Immature natural killer cell (primary cell): ENCODE results near the gene E4F1. TPM values are rescaled to one million over a fixed set of nuclear protein-coding genes. Genes with fewer than 3 reads are reported as not detected.

Source experiments
- DNase-seq, 3 donors: peaks; one replicate each; pipeline ENCODE4 v3.0.0; 2022; ENCODE audit warnings: mixed read lengths in 1 of 3
- H3K27ac Mint-ChIP-seq, 6 donors: one replicate each; pipeline ENCODE4 v1.8.0; 2020; ENCODE audit warnings: mixed read lengths in 6 of 6, mild to moderate bottlenecking in 5 of 6, inconsistent platforms in 4 of 6, moderate library complexity in 3 of 6
- H3K27me3 Mint-ChIP-seq, 3 donors: one replicate each; pipeline ENCODE4 v1.8.0; 2020 to 2021; ENCODE audit warnings: low read depth in 3 of 3, mild to moderate bottlenecking in 3 of 3, mixed read lengths in 3 of 3, moderate library complexity in 3 of 3, inconsistent platforms in 1 of 3
- H3K36me3 Mint-ChIP-seq, 3 donors: one replicate each; pipeline ENCODE4 v1.8.0; 2020; ENCODE audit warnings: mixed read lengths in 3 of 3, inconsistent platforms in 2 of 3, mild to moderate bottlenecking in 2 of 3
- H3K4me1 Mint-ChIP-seq, 2 donors: one replicate each; pipeline ENCODE4 v1.8.0; 2020; ENCODE audit warnings: inconsistent platforms in 2 of 2, mild to moderate bottlenecking in 2 of 2, mixed read lengths in 2 of 2, moderate library complexity in 1 of 2
- H3K4me3 Mint-ChIP-seq, 5 donors: one replicate each; pipeline ENCODE4 v1.8.0; 2020; ENCODE audit warnings: mild to moderate bottlenecking in 5 of 5, mixed read lengths in 5 of 5, inconsistent platforms in 3 of 5, moderate library complexity in 3 of 5
- H3K9me3 Mint-ChIP-seq, 6 donors: one replicate each; pipeline ENCODE4 v1.8.0; 2020; ENCODE audit warnings: mild to moderate bottlenecking in 6 of 6, mixed read lengths in 6 of 6, inconsistent platforms in 4 of 6, moderate library complexity in 3 of 6
- polyA plus RNA-seq, 3 donors: library from polyadenylated mRNA; unstranded; fragments of 300-500 nt; fragmentation: Illumina TruSeq; gene quantifications; one replicate each; pipeline ENCODE4 v1.2.3, GENCODE V29; 2021

The E4F1 gene
- polyA plus RNA-seq, 3 donors from 2014 or later: 8.4 to 18.6 (median 10.3) TPM

DNA sequence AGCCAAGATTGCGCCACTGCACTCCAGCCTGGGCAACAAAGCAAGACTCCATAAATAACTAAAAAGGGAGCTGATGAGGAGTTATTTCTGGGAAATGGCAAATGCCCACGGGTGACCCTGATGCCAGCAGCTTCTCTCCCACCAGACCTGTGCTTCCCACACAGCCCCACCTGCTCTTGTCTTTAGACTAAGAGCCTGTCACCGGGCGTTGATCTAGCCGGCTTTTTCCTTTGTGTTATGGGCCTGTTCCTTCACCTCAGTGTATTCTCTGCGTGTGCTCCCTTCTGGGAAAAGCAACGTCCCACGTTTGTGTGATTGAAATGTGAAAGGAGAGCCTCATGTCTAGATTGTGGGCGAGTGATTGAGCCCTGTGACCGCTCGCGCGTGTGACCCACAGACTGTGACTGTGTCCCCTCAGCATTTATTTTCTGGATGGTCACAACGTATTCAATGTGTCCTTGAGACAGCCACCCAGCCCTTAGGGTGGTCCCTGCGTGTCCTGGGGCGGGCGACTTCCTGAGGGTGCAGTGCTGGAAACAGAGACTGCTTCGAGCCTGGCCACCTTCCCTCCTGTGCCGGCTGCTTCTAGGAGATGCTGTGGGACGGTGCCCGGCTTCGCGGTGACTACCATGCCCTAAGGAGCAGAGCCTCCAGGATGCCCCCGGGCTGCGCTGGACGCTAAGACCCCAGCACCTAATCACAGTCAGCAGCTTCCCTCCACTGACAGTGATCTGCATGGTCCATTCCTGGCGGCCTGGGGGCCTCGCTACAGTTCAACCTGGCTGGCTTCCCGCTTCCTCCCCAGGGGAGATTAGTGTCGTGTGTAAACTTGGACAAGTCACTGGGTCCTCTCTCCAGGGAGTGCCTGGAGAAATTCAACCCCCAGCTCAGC, 52.3 kb downstream of the E4F1 start:
- Mint-ChIP-seq H3K27me3 (peaks cover 0 to 2% (median 0%) of the 10 kb centered on the region in 3 donors), H3K36me3 (peaks cover 0 to 4% (median 3%) of the 10 kb centered on the region in 3 donors), H3K4me1 (no peaks in the 10 kb centered on the region), H3K9me3 (no peaks in the 10 kb centered on the region), H3K4me3 (no peak overlapping the region), H3K27ac (no peak overlapping the region)
- DNase-seq: no peak

DNA sequence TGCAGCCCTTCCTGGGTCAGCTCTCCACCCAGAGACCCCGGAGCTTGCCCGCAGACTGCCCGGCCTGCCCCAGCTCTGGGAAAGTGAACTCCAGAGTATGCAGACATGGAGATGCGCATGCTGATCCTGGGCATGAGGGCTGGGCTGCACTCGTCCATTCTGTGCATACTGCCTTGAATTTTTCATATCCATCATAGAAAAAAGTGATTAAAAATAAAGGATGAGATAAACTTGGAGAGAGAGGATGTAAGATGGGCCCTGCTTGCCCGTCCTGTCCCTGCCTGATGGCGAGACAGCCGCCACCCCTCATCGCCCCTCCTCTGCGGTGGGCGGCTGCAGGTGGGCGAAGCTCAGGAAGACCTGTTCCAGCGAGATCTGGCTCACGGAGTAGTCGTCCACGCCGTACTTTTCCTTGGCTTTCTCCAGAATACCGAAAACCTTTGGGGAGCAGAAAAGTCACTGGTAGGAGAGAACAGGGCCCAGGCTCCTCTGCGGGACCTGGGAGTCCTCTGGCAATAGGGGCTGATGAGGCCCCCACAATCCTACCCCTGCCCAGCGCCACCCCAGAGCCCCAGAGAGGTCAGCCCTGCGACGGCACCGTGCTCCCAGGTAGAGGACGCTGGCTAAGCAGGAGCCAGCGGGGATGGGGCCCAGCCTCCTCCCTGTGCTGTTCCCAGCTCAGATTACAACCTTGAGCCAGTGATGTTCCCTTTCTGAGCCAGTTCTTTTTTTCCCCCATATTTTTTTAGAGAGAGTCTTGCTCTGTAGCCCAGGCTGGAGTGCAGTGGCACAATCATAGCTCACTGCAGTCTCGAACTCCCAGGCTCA, 53.2 kb downstream of the E4F1 start:
- Mint-ChIP-seq H3K27ac (no peak overlapping the region), H3K27me3 (no peaks in the 10 kb centered on the region), H3K9me3 (no peaks in the 10 kb centered on the region), H3K36me3 (peaks cover 0 to 4% (median 3%) of the 10 kb centered on the region in 3 donors), H3K4me1 (no peaks in the 10 kb centered on the region), H3K4me3 (no peak overlapping the region)
- no peak for DNase-seq

DNA sequence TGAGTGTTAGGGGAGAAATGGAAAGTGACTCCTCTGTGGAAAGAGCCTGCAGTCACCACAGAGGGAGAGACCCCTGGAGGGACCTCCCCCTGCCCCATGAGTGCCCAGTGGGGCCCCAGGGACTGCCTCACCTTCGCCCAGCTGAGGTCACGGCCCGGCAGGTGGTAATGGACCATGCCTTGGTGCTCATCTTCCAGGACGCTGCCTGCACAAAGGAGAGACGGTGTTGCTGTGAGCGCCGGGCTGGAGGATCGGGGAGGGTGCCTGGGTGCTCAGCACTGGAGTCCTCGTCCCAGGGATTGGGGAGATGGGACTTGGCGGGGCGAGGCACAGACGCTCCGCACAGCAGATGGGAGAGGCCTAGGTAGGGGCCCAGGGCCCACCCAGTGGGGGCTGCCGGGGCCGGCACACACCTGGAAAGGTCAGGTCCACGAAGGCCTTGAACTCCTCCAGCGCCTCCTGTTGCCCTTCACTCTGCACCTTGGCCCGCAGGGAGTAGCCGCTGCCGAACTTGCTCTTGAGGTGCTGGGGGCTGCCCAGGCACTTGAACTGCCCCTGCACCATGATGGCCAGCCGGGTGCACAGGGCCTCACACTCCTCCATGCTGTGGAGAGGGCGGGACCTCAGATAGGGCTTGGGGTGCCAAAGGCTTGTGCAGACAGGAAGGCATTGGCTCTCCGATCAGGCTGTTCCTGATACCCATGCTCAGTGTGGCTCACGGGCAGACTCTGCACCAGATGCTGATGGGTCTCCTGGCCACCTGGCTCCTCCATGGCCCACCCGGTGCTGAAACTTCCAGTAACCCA, 54.3 kb downstream of the E4F1 start:
- no peak overlapping the region for H3K4me3 Mint-ChIP-seq
- no peaks in the 10 kb centered on the region for H3K27me3 Mint-ChIP-seq
- no peak for DNase-seq
- H3K36me3 Mint-ChIP-seq: peaks cover 0 to 4% (median 3%) of the 10 kb centered on the region in 3 donors
- no peaks in the 10 kb centered on the region for H3K9me3 Mint-ChIP-seq
- no peak overlapping the region for H3K27ac Mint-ChIP-seq
- H3K4me1 Mint-ChIP-seq: no peaks in the 10 kb centered on the region

DNA sequence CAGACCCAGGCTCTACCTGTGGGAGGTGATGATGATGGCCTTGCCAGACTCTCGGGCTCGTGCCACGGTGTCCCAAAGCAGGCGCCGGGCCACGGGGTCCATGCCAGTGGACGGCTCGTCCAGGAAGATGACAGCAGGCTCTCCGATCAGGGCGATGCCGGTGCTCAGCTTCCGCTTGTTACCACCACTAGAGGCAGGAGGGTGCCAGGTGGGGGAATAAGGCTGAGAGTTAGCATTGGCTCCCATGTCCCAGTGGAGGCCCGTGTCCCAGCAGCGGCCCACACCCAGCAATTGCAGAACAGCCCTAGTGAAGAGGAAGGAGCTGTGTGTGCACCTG, 54.8 kb downstream of the E4F1 start:
- no peak overlapping the region for H3K4me3 Mint-ChIP-seq
- DNase-seq: no peak
- no peak overlapping the region for H3K27ac Mint-ChIP-seq
- H3K27me3 Mint-ChIP-seq: no peaks in the 10 kb centered on the region
- H3K36me3 Mint-ChIP-seq: peaks cover 0 to 4% (median 3%) of the 10 kb centered on the region in 3 donors
- no peaks in the 10 kb centered on the region for H3K4me1 Mint-ChIP-seq
- H3K9me3 Mint-ChIP-seq: no peaks in the 10 kb centered on the region

DNA sequence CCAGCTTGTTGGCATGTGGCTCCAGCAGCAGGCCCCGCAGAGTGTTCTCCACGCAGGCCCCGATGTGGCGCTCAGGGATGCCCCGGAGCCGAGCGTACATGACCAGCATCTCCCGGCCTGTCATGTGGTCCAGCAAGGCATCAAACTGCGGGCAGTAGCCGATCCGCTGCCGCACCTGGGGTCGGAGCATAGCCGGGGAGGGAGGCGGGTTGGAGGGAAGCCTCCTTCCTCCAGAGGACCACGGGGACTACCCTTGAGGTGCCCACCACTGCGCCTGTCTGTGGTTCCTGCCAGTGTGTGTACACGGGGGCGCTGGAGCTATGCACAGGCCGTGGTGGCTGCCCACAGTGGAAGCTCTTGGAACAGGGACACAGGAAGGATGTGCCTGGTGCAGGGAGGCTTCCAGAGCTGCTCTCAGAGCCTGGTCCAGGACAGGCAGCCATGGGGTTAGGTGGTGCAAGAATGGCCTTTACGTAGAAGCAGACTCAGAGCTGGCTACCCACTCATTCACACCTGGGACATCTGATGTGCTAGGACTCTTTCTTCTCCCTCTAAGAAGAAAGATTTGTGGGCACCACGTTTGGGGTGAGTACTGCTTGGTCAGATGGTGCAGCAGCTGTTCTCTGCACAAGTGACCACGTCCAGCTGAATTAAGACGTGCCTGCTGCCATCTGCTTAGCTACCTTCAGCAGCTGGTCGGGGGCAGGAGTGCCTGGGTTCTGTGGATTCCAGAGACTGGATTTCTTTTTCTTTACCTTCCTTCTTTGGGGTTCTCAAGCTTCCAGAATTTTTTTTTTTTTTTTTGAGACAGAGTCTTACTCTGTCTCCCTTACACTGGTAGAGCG, 55.8 kb downstream of the E4F1 start:
- no peak overlapping the region for H3K27ac Mint-ChIP-seq
- H3K4me3 Mint-ChIP-seq: no peak overlapping the region
- peaks cover 0 to 8% (median 7%) of the 10 kb centered on the region in 3 donors for H3K36me3 Mint-ChIP-seq
- DNase-seq: no peak
- H3K27me3 Mint-ChIP-seq: no peaks in the 10 kb centered on the region
- H3K9me3 Mint-ChIP-seq: no peaks in the 10 kb centered on the region
- no peaks in the 10 kb centered on the region for H3K4me1 Mint-ChIP-seq

DNA sequence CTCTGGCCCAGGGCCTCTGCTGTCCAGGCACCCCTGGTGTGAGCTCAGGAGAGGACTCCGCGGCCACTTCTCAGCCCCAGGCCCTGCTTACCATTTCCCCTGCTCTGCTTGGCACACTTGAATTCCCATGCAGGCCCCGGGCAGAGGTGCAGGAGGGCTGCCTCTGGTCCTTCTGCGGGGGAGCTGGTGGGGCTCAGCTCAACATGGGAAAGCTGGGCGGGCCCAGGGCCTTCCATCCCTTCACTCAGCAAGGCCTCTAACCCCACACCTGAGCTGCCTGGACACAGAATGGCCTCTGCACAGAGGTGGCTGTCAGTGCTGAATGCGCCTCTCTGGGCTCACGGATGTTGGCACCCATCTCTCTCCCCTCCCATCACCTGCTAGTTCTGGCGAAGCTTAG, 57.1 kb downstream of the E4F1 start:
- H3K36me3 Mint-ChIP-seq: peaks cover 0 to 8% (median 7%) of the 10 kb centered on the region in 3 donors
- H3K9me3 Mint-ChIP-seq: no peaks in the 10 kb centered on the region
- H3K4me1 Mint-ChIP-seq: no peaks in the 10 kb centered on the region
- no peak overlapping the region for H3K4me3 Mint-ChIP-seq
- DNase-seq: no peak
- peaks cover 0 to 2% (median 0%) of the 10 kb centered on the region in 3 donors for H3K27me3 Mint-ChIP-seq
- no peak overlapping the region for H3K27ac Mint-ChIP-seq

DNA sequence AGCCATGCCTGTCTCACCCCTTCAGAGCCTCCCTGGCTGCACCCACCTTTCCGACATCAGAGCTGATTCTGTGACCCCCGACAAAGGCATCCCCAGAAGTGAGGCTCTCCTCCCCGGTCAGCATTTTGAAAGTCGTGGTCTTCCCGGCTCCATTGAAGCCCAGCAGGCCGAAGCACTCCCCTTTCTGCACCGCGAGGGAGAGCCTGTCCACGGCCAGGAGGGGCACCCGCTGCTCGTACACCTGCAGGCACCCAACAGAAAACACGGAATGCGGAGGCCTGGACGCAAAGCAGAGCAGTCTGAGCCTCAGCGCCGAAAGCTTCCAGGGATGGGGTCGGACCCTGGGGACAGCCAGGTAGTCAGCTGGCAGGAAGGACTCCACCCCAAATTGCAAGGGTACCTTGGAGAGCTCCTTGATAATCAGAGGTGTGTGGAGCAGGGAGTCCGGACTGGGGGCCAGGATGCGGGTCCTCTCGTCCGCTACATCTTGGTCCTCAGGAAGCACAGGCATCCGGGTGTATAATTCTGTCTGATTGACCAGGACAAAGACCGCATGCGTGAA, 57.7 kb downstream of the E4F1 start:
- no peak for DNase-seq
- Mint-ChIP-seq H3K36me3 (peaks cover 0 to 8% (median 7%) of the 10 kb centered on the region in 3 donors), H3K4me3 (no peak overlapping the region), H3K4me1 (no peaks in the 10 kb centered on the region), H3K9me3 (no peaks in the 10 kb centered on the region), H3K27ac (no peak overlapping the region), H3K27me3 (peaks cover 0 to 2% (median 0%) of the 10 kb centered on the region in 3 donors)

DNA sequence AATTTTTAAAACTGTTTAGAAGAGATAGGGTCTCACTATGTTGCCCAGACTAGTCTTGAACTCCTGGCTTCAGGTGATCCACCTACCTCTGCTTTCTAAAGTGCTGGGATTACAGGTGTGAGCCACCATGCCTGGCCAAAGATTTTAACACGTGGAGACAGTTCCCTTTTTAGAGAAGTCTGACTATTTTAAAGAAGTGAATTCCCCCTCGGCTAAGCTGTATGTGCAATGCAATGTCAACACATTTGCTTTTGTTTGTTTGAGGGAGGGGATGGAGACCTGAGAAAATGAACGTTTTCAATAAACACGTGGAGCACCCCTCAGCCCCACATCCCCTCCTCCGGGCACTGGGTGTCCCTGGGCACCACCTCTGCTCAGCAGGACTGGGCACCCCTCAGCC, 58.9 kb downstream of the E4F1 start:
- Mint-ChIP-seq H3K4me3 (no peak overlapping the region), H3K9me3 (no peaks in the 10 kb centered on the region), H3K27ac (no peak overlapping the region), H3K36me3 (peaks cover 0 to 8% (median 7%) of the 10 kb centered on the region in 3 donors), H3K27me3 (peaks cover 0 to 2% (median 0%) of the 10 kb centered on the region in 3 donors), H3K4me1 (no peaks in the 10 kb centered on the region)
- no peak for DNase-seq

DNA sequence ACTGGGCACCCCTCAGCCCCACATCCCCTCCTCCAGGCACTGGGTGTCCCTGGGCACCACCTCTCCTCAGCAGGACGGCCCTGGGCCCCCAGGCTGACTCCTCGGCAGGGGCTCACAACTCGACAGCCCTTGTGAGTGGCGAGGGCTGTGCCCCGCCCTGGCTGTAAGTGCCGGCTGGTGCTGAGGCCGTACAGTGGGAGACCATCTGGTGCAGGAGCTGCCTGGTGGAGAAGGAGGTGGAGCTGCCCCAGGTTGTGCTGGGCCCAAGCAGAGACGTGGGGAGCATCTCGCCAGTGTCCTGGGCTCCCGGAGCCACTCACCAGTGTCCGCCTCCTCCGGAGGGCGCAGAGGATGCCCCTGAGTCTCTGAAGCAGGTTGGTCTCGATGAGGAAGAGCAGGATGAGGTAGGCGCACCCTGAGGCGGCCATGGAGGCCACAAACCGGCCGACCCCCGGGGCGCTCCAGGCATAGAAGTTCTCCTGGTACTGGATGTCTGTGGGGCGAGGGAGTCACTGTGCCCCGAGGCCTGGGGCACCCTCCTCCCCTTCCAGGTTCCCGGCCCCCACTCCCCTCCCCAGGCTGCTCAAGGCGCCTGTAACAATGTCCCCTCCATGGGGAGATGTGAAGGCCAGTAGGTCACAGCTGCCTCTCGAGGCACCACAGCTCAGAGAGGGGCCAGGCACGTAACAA, 59.6 kb downstream of the E4F1 start:
- H3K27me3 Mint-ChIP-seq: peaks cover 0 to 3% (median 0%) of the 10 kb centered on the region in 3 donors
- no peak overlapping the region for H3K4me3 Mint-ChIP-seq
- no peak for DNase-seq
- peaks cover 0 to 8% (median 7%) of the 10 kb centered on the region in 3 donors for H3K36me3 Mint-ChIP-seq
- no peaks in the 10 kb centered on the region for H3K4me1 Mint-ChIP-seq
- H3K9me3 Mint-ChIP-seq: no peaks in the 10 kb centered on the region
- H3K27ac Mint-ChIP-seq: no peak overlapping the region

DNA sequence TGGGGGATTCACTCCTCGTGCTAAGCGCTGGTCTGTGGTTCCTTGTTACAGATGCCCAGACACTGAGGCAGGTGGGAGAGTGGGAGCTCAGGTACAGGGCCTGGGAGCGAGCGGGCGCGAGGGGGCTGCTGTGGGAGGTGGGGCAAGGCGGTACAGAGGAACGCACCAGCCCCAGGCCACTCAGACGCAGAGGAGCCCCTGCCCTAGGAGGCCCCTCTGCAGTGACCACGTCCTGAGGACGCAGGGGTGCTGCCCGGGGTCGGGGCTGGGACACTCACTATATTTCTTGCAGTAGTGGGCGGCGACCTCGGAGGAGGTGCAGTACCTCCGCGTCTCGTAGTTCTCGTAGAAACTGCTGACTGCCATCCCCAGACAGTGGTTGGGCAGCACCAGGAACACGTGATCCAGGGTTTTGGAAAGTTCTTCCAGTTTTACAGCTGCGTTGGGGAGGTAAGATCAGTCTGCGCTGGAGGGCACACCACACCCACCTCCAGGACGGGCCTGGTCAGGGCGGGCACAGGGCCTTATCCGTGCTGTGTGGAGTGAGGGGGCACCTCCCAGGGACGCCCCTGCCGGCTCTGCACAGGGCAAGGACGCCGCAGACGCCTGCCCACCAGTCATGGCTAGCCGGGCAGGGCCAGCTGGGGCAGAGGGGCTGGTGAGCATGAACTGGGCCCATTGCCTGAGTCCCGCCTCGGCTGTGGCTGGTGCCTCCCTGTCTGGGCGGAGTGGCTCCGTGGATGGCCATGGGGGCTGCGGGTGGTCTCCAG, 60.8 kb downstream of the E4F1 start:
- no peak overlapping the region for H3K27ac Mint-ChIP-seq
- DNase-seq: no peak
- H3K27me3 Mint-ChIP-seq: peaks cover 0 to 3% (median 0%) of the 10 kb centered on the region in 3 donors
- no peaks in the 10 kb centered on the region for H3K4me1 Mint-ChIP-seq
- peaks cover 0 to 8% (median 7%) of the 10 kb centered on the region in 3 donors for H3K36me3 Mint-ChIP-seq
- H3K4me3 Mint-ChIP-seq: no peak overlapping the region
- H3K9me3 Mint-ChIP-seq: no peaks in the 10 kb centered on the region

DNA sequence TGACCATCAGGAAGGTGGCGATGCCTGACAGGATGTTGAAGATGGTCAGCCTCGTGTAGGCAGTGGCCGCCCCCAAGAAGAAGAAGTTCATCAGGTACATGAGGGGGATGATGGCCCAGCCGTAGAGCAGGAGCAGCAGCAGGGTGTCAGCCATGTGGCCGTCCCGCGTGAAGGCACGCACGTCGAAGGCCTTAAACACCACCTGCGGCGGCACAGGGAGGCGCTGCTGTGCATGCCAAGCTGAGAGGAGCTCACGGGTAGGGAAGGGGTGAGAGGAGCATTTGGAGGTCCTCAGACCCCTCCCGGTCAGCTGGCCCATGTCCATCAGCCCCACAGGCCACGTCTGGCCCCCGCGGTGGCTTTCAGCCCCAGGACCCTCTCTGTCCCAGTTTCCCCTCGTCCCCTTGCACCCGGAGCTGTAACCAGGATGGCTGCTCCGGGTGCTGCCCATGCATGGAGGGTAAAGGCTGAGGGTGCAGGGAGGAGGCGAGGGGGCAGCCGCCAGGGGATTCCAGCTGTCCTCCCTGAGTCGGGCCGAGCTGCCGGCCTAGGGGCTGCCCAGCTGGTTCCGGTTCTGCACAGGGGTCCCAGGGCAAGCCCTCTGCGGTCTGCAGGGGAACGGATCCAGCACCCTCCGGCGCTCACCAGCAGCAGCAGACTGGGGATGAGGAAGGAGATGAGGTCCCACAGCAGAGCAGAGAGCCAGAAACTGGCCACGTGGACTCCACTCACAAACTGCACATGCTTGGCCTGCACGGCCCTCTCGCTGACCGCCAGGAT, 61.6 kb downstream of the E4F1 start:
- no peaks in the 10 kb centered on the region for H3K9me3 Mint-ChIP-seq
- H3K4me3 Mint-ChIP-seq: no peak overlapping the region
- H3K36me3 Mint-ChIP-seq: peaks cover 0 to 6% (median 6%) of the 10 kb centered on the region in 3 donors
- no peak for DNase-seq
- H3K27ac Mint-ChIP-seq: no peak overlapping the region
- H3K4me1 Mint-ChIP-seq: no peaks in the 10 kb centered on the region
- H3K27me3 Mint-ChIP-seq: peaks cover 0 to 3% (median 0%) of the 10 kb centered on the region in 3 donors
